Spinal cord (tissue), 10 donors: ENCODE data around the gene TCHHL1. TPM values are rescaled to one million over a fixed set of nuclear protein-coding genes. Genes with fewer than 3 reads are reported as not detected.
A peak's percentile ranks its signal among the peaks of the same experiment; 100 is the strongest.

Source experiments
- DNase-seq, 6 donors: peaks; one replicate each; pipeline versions ENCODE4 v3.0.0 to v3.0.0-alpha.2; 2013 to 2015; ENCODE audit warnings: low spot score in 6 of 6, low read depth in 4 of 6
- H3K27ac ChIP-seq: one replicate; pipeline ENCODE4 v1.5.1; 2013; ENCODE audit warnings: low read depth, low read length, control low read depth
- H3K27me3 ChIP-seq: one replicate; pipeline ENCODE4 v1.6.1; 2013; ENCODE audit warnings: low read length; ENCODE audit not compliant: control insufficient read depth, insufficient read depth
- H3K36me3 ChIP-seq: one replicate; pipeline ENCODE4 v1.6.1; 2013; ENCODE audit warnings: low read length; ENCODE audit not compliant: control insufficient read depth, insufficient read depth
- H3K4me1 ChIP-seq: one replicate; pipeline ENCODE4 v1.6.1; 2013; ENCODE audit warnings: low read length; ENCODE audit not compliant: control insufficient read depth, insufficient read depth
- H3K4me3 ChIP-seq: one replicate; pipeline ENCODE4 v1.5.1; 2013; ENCODE audit warnings: low read depth, low read length, control low read depth
- H3K9me3 ChIP-seq: one replicate; pipeline ENCODE4 v1.6.1; 2013; ENCODE audit warnings: low read length; ENCODE audit not compliant: control insufficient read depth, insufficient read depth
- WGBS: methylation state at CpG from one replicate; pipeline ENCODE4 v1.1.5; 2013; ENCODE audit warnings: missing lambda C conversion rate; ENCODE audit not compliant: insufficient coverage; 5-methylcytosine and 5-hydroxymethylcytosine counted together
- long read RNA-seq, 4 donors: transcript quantifications; one replicate each; lab custom pipeline, GENCODE V29; 2026
- polyA plus RNA-seq, 2 donors: library from polyadenylated mRNA; unstranded; fragments of 120-200 nt; gene quantifications; one replicate each; pipeline ENCODE4 v1.2.1, GENCODE V29; 2013; ENCODE audit not compliant: insufficient read length in 2 of 2
- total RNA-seq, 2 donors: library from RNA; depleted of rRNA in 1 of 2; stranded (reverse); fragments of 120-200 nt in 1 of 2; fragments of >200 nt in 1 of 2; gene quantifications; one replicate each; pipeline versions ENCODE4 v1.2.3 to v1.2.4, GENCODE V29; 2013 to 2014
- donor health status: healthy.

The TCHHL1 gene
- total RNA-seq = not detected
- not detected for polyA plus RNA-seq
- long read RNA-seq, donor 1 = 0 reads
- long read RNA-seq, donor 2 = 0 reads
- long read RNA-seq, donor 3 = 0 reads
- long read RNA-seq, donor 4 = 0 reads

DNA sequence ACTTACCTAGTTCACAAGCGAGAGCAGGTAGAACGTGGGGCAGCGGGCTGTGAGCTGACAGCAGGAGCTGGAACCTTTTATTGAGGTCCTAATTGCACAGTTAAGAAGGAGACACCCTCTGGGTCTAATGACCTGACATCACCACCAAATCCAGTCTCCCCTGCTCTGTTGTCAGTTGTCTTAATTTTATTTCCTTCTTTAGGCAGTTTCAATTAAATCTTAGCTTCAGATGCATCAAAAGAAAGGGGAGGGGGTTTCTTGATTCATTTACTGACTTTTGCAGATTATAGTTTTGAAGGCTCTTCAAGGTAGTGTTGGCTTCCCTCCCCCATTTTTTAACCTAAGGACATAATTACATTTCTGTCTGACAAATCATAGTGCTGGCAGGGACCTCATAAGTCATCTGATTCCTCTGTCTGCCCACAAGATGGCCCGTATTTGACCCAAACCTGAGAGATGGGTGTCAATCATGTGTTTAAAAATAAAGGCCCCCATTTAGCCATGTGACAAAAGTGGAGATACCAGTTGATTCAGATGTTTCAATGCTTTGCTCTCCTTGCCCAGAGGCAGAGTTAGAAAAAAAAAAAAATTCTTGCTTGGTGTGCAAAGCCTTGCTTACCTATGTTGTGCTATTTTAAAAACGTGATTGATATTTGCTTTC is at the start of gene TCHHL1:
Gene TCHHL1, minus strand, starts transcription at position 51 of the 661 bp plus-strand sequence. CDS start 921 bp downstream, outside the sequence.
- 60% methylated on average over 1 of the region's 5 CpGs for WGBS
- H3K4me1 ChIP-seq = no peaks in the 10 kb centered on the region
- no peaks in the 10 kb centered on the region for H3K36me3 ChIP-seq
- H3K27ac ChIP-seq = no peak within 1 kb of the TSS
- DNase-seq = no peak
- H3K4me3 ChIP-seq = no peak within 1 kb of the TSS
- H3K27me3 ChIP-seq = peaks cover 12% of the 10 kb centered on the region
- peaks cover 2% of the 10 kb centered on the region for H3K9me3 ChIP-seq

DNA sequence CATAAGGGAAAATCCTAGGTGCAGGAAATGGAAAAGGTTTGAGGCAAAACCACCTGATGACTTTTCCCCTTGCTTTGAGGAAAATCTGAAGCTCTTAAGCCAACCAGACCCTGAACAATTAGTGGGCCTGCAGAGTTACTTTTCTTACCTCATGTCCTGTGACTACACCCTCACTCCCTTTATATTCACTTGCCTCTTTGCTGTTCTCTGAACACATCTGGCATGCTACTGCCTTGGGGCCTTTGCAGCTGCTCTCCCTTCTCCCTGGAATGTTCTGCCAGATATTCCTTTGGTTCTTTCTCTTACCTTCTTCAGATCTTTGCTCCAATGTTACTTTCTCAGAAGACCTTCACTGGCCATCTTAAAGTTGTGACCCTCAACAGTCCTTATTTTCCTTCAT is 48.4 kb upstream of the TCHHL1 start:
- peaks cover 4% of the 10 kb centered on the region for H3K9me3 ChIP-seq
- H3K27ac ChIP-seq = no peak overlapping the region
- no peak overlapping the region for H3K4me3 ChIP-seq
- H3K4me1 ChIP-seq = no peaks in the 10 kb centered on the region
- DNase-seq = no peak
- H3K36me3 ChIP-seq = no peaks in the 10 kb centered on the region
- H3K27me3 ChIP-seq = no peaks in the 10 kb centered on the region

DNA sequence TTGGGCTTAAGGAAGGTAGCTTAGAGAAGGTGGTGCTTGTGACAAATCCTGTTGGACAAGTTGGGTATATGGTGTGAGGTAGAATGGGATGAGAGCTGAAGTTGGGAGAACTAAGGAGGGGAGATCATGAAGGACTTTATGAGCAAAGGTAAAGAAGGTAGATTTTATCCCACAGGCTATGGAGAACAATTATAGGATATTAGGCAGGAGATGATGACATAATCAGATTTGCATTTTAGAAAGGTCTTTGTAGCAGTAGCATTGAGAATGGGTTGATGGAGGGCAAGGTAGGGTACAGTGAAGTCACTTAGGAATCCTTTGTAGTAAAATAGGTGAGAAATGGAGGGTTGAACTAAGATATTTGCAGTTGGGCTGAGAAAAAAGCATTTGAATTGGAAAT is 41.3 kb upstream of the TCHHL1 start:
- Histone ChIP-seq H3K4me3 (no peak overlapping the region), H3K4me1 (no peaks in the 10 kb centered on the region), H3K27ac (no peak overlapping the region), H3K36me3 (no peaks in the 10 kb centered on the region), H3K9me3 (peaks cover 5% of the 10 kb centered on the region), H3K27me3 (peaks cover 6% of the 10 kb centered on the region)
- no peak for DNase-seq

GRCh38 chr1:152127673-152128072 is 38.8 kb upstream of the TCHHL1 start:
- H3K9me3 ChIP-seq = peaks cover 1% of the 10 kb centered on the region
- no peaks in the 10 kb centered on the region for H3K36me3 ChIP-seq
- H3K27ac ChIP-seq = no peak overlapping the region
- peaks cover 6% of the 10 kb centered on the region for H3K27me3 ChIP-seq
- H3K4me3 ChIP-seq = no peak overlapping the region
- no peak for DNase-seq
- H3K4me1 ChIP-seq = no peaks in the 10 kb centered on the region

GRCh38 chr1:152125834-152126443 is 37.1 kb upstream of the TCHHL1 start:
- no peak for DNase-seq
- Histone ChIP-seq H3K4me1 (no peaks in the 10 kb centered on the region), H3K36me3 (no peaks in the 10 kb centered on the region), H3K27ac (no peak overlapping the region), H3K4me3 (no peak overlapping the region), H3K9me3 (no peaks in the 10 kb centered on the region), H3K27me3 (peaks cover 4% of the 10 kb centered on the region)
- WGBS = 100% methylated on average over 2 of the region's 6 CpGs

GRCh38 chr1:152118915-152119314 is 30.1 kb upstream of the TCHHL1 start:
- Histone ChIP-seq H3K27me3 (peaks cover 25% of the 10 kb centered on the region), H3K9me3 (no peaks in the 10 kb centered on the region), H3K27ac (no peak overlapping the region), H3K36me3 (no peaks in the 10 kb centered on the region), H3K4me3 (no peak overlapping the region), H3K4me1 (no peaks in the 10 kb centered on the region)
- 100% methylated on average over 1 of the region's 1 CpG for WGBS
- no peak for DNase-seq

DNA sequence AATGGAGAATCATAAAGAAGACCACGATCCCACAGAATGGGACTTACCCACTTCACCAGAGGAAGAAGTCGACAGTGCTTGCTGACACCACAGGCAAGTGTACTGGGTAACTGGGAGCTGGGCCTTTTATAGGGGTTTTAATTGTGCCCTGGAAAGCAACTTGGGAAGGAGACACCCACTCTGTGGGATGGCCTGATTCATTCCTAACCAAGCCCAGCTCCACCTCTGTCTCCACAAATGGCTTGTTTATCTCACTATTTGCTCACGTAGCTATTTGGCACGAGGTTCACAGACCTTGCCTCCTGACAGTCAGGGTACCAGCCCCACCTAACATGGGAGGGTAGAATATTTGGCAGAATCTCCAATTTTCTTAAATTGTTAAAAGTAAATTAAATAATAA is 26.5 kb upstream of the TCHHL1 start, which contains the start of gene TCHH:
Gene TCHH, minus strand, starts transcription at position 101 of the 400 bp plus-strand sequence. CDS start 1,364 bp downstream, outside the sequence.
- Histone ChIP-seq H3K27me3 (peaks cover 56% of the 10 kb centered on the region), H3K4me3 (no peak within 1 kb of the TSS), H3K36me3 (no peaks in the 10 kb centered on the region), H3K4me1 (peaks cover 22% of the 10 kb centered on the region), H3K9me3 (no peaks in the 10 kb centered on the region), H3K27ac (no peak within 1 kb of the TSS)
- no peak for DNase-seq
- WGBS = no CpG with 5 or more reads among the region's 4 CpGs

DNA sequence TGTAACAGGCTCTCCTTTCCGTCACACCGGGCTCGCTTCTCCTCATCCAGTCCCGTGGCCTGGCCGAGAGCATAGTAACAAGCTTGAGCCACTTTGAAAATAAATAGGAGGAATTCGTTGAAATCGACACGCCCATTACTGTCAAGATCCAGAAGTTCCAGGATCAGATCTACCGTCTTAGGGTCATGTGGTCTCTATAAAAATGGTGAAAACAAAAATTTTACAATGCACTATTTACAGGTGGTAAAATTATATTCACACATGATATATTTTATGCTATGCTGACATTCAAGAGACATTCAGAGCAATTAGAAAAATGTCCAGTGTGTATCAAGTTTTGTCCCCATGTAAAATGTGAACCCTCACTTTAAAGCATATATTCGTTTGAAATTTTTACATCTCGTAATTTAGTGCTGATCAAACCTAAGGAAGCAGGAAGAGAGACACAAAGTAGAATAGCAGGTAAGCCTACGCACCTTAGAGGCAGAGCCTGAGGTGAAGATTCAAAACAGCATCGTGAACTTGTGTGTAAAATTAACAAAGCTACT is 24.1 kb upstream of the TCHHL1 start:
- no peak overlapping the region for H3K27ac ChIP-seq
- peaks cover 46% of the 10 kb centered on the region for H3K4me1 ChIP-seq
- no peak overlapping the region for H3K4me3 ChIP-seq
- H3K27me3 ChIP-seq = peaks cover 75% of the 10 kb centered on the region
- H3K36me3 ChIP-seq = no peaks in the 10 kb centered on the region
- DNase-seq = no peak
- H3K9me3 ChIP-seq = peaks cover 9% of the 10 kb centered on the region
- 10% methylated on average over 2 of the region's 13 CpGs for WGBS

DNA sequence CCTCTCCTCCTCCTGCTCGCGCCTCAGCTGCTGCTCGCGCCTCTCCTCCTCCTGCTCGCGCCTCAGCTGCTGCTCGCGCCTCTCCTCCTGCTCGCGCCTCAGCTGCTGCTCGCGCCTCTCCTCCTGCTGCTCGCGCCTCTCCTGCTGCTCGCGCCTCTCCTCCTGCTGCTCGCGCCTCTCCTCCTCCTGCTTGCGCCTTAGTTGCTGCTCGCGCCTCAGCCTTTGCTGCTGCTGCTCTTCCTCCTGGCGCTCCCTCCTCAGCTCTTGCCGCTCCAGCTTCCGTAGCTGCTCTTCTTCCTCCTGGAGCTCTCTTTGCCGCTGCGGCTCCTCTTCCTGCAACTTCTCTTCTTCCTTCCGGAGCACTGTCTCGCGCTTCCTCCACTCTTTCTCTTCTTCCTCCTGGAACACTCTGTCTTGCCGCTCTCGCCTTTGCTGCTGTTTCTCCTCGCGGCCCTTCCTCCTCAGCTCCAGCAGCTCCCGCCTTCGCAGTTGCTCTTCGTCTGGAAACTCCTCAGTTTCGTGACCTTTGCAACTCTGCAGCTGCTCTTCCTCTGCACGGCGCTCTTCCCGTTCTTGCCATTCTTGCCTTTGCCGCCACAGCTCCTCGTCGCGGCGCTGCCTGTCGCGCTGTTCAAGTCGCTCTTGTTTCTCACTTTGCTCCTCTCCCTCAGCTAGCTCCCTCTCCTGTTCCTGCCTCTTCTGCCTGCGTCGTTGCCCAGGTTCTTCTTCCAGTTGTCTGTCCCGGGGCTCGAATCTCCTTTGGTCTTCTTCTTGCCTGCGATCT is 23.4 kb upstream of the TCHHL1 start:
- H3K27ac ChIP-seq = no peak overlapping the region
- peaks cover 52% of the 10 kb centered on the region for H3K4me1 ChIP-seq
- H3K4me3 ChIP-seq = peak overlapping the region; percentile 32
- H3K27me3 ChIP-seq = peaks cover 82% of the 10 kb centered on the region
- H3K36me3 ChIP-seq = no peaks in the 10 kb centered on the region
- DNase-seq = peak in 4 of 6 donors; percentile 5 to 65 (median 31)
- H3K9me3 ChIP-seq = peaks cover 11% of the 10 kb centered on the region
- WGBS = under 1% methylated on average over 53 of the region's 53 CpGs
